ENCODE results near the gene DYNLL2.

DNA sequence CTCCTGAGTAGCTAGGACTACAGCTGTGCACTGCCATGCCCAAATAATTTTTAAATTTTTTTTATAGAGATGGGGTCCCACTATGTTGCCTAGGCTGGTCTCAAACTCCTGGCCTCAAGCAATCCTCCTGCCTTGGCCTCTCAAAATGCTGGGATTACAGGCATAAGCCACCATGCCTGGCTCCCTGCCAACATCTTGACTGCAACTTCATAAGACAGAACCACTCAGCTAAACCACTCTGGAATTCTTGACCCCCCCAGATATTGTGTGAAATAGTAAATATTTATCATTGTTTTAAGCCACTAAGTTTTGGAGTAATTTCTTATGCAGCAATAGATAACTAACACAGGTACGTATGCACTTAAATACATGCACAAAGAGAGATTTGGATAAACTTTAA lies 26.0 kb downstream of the DYNLL2 start:
- TF ChIP-seq, protein P1, sequence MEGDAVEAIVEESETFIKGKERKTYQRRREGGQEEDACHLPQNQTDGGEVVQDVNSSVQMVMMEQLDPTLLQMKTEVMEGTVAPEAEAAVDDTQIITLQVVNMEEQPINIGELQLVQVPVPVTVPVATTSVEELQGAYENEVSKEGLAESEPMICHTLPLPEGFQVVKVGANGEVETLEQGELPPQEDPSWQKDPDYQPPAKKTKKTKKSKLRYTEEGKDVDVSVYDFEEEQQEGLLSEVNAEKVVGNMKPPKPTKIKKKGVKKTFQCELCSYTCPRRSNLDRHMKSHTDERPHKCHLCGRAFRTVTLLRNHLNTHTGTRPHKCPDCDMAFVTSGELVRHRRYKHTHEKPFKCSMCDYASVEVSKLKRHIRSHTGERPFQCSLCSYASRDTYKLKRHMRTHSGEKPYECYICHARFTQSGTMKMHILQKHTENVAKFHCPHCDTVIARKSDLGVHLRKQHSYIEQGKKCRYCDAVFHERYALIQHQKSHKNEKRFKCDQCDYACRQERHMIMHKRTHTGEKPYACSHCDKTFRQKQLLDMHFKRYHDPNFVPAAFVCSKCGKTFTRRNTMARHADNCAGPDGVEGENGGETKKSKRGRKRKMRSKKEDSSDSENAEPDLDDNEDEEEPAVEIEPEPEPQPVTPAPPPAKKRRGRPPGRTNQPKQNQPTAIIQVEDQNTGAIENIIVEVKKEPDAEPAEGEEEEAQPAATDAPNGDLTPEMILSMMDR (IDR thresholded peaks at IDR 0.05), result no peak
- no peak for TF ChIP-seq POLR2A (IDR thresholded peaks at IDR 0.05)
